HFFc6 (cell line): ENCODE results near the gene CDK14. TPM values are rescaled to one million over a fixed set of nuclear protein-coding genes. Genes with fewer than 3 reads are reported as not detected.

ENCODE experiments used
- DNase-seq: peaks from one replicate; pipeline ENCODE4 v3.0.0-alpha.2; 2018
- H3K27ac Mint-ChIP-seq: 2 replicates; pipeline ENCODE4 v1.8.0; 2020; ENCODE audit warnings: mild to moderate bottlenecking, mixed read lengths
- H3K27me3 Mint-ChIP-seq: 2 replicates; pipeline ENCODE4 v1.8.0; 2021; ENCODE audit warnings: mild to moderate bottlenecking, moderate library complexity, mixed read lengths; ENCODE audit not compliant: insufficient read depth
- H3K36me3 Mint-ChIP-seq: 2 replicates; pipeline ENCODE4 v1.8.0; 2021; ENCODE audit warnings: low read depth, mixed read lengths
- H3K4me1 Mint-ChIP-seq: 2 replicates; pipeline ENCODE4 v1.8.0; 2020; ENCODE audit warnings: low read depth, mixed read lengths
- H3K4me3 Mint-ChIP-seq: 2 replicates; pipeline ENCODE4 v1.8.0; 2020; ENCODE audit warnings: mild to moderate bottlenecking, moderate library complexity, mixed read lengths
- H3K9me3 Mint-ChIP-seq: 2 replicates; pipeline ENCODE4 v1.8.0; 2020; ENCODE audit warnings: mild to moderate bottlenecking, mixed read lengths
- total RNA-seq, 6 experiments: library from RNA; stranded (reverse); fragmentation: NEBNext Ultra II Directional; extraction: Animal tissue kit (Norgen Biotek cat#: 25700); gene quantifications; 2 replicates in 1 of 6; 3 replicates in 5 of 6; pipeline ENCODE4 v1.2.3, GENCODE V29; 2021
- TF ChIP-seq, protein P1 (sequence below): fragments of 200-600 bp; sonication (generic); IDR thresholded peaks from 2 replicates; pipeline ENCODE4 v1.5.0; 2021; ENCODE audit warnings: antibody characterized with exemption, mild to moderate bottlenecking

Gene CDK14
- total RNA-seq, 6 experiments from 2014 or later, result 18.4 to 28.6 (median 27.2) TPM

DNA sequence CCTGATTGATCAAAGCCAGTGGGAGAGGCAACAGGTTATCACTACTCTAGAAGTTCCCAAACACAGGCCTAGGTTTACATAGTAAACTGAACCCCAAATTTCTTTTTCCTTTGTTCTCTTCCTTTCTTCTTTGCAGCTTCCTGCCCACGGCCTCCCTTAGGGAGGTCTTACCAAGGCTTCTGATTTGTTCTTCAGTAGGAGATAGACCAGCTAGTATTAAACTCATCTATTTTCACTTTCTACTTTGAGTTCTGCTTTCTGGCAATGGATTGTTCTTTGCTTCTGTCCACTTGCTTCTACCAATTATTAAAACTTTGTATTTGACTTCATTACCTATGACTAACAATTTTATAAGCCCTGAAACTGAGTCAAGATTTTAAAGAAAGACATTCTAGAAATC lies 417.0 kb downstream of the CDK14 start:
- peaks cover 4% of the 10 kb centered on the region; the same call in 1 of the 2 replicates for H3K36me3 Mint-ChIP-seq
- no peak for DNase-seq
- H3K27me3 Mint-ChIP-seq, result no peaks in the 10 kb centered on the region
- H3K27ac Mint-ChIP-seq, result no peak overlapping the region
- H3K4me1 Mint-ChIP-seq, result peaks cover 7% of the 10 kb centered on the region
- no peaks in the 10 kb centered on the region for H3K9me3 Mint-ChIP-seq
- TF ChIP-seq, protein P1, sequence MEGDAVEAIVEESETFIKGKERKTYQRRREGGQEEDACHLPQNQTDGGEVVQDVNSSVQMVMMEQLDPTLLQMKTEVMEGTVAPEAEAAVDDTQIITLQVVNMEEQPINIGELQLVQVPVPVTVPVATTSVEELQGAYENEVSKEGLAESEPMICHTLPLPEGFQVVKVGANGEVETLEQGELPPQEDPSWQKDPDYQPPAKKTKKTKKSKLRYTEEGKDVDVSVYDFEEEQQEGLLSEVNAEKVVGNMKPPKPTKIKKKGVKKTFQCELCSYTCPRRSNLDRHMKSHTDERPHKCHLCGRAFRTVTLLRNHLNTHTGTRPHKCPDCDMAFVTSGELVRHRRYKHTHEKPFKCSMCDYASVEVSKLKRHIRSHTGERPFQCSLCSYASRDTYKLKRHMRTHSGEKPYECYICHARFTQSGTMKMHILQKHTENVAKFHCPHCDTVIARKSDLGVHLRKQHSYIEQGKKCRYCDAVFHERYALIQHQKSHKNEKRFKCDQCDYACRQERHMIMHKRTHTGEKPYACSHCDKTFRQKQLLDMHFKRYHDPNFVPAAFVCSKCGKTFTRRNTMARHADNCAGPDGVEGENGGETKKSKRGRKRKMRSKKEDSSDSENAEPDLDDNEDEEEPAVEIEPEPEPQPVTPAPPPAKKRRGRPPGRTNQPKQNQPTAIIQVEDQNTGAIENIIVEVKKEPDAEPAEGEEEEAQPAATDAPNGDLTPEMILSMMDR, result no peak
- no peak overlapping the region for H3K4me3 Mint-ChIP-seq

DNA sequence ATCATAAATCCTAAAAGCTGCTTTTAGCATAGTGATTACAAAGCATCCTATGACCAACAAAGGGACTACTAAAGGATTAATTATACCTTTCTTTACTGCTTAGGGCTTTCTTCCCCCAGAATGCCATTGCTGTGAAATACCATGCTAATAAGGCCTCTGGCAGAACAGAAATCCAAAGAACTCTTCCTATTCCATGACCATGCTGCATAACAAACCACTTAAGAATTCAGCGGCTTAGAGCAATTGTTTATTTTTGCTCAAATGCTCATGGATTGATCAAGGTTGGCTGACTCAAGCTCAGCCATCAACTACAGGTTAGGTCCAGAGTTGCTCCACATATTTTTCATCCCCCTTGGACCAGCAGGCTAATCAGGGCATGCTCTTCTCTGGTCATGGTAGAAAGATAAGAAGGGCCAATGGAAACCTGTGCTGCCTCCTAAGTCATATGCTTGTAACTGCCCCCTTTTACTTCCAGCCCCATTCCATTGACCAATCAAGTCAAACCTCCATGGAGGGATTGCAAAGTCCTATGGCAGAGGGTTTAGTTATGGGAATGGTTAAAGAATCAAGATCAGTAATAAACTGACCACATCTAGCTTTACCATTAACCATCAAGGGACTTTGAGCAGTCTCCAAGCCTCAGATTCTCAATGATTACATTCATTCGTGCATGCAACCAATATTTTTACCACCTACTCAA lies 423.7 kb downstream of the CDK14 start:
- no peak for DNase-seq
- TF ChIP-seq, protein P1, result no peak
- Mint-ChIP-seq H3K27ac (no peak overlapping the region), H3K4me1 (peaks cover 12% of the 10 kb centered on the region), H3K9me3 (no peaks in the 10 kb centered on the region), H3K36me3 (peaks cover 9% of the 10 kb centered on the region), H3K27me3 (peaks cover 1% of the 10 kb centered on the region; the same call in 1 of the 2 replicates), H3K4me3 (no peak overlapping the region)

- DNase-seq, result no peak
- H3K27me3 Mint-ChIP-seq, result peaks cover 1% of the 10 kb centered on the region; the same call in 1 of the 2 replicates
- peaks cover 5% of the 10 kb centered on the region for H3K36me3 Mint-ChIP-seq
- TF ChIP-seq, protein P1, result no peak
- H3K4me1 Mint-ChIP-seq, result peaks cover 12% of the 10 kb centered on the region
- H3K4me3 Mint-ChIP-seq, result no peak overlapping the region
- H3K9me3 Mint-ChIP-seq, result no peaks in the 10 kb centered on the region
- H3K27ac Mint-ChIP-seq, result no peak overlapping the region
Observed at GRCh38 chr7:91020636-91021385, 424.7 kb downstream of the CDK14 start.

GRCh38 chr7:91021956-91022355 lies 425.8 kb downstream of the CDK14 start:
- H3K4me3 Mint-ChIP-seq, result no peak overlapping the region
- peaks cover 1% of the 10 kb centered on the region; the same call in 1 of the 2 replicates for H3K27me3 Mint-ChIP-seq
- no peak overlapping the region for H3K27ac Mint-ChIP-seq
- H3K36me3 Mint-ChIP-seq, result peaks cover 5% of the 10 kb centered on the region; the same call in 1 of the 2 replicates
- TF ChIP-seq, protein P1, result no peak
- H3K9me3 Mint-ChIP-seq, result no peaks in the 10 kb centered on the region
- DNase-seq, result no peak
- H3K4me1 Mint-ChIP-seq, result peaks cover 12% of the 10 kb centered on the region

DNA sequence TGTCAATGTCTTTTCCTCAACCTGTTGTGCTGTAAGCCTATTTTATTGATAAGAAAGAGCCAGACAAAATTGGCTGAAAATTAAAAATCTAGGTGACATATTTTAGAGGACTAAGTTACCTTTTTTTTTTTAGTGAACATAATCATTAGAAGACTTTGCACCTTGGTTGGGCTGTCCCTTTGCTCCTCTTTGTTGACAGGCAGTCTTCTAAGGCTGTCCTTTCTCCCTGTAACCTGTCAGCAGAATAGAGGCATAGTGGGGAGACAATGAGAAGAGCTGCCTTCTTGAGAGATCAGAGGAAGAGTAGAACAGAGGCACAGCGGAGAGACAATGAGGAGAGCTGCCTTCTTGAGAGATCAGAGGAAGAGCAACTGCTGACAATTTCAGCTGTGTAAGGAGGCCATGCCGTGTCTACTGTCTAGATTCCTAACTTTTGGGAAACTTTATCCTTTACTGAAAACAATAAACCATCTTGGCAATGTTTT lies 429.8 kb downstream of the CDK14 start:
- Mint-ChIP-seq H3K27me3 (no peaks in the 10 kb centered on the region; the same call in 1 of the 2 replicates), H3K4me1 (peaks cover 1% of the 10 kb centered on the region; the same call in 1 of the 2 replicates), H3K9me3 (no peaks in the 10 kb centered on the region), H3K4me3 (no peak overlapping the region), H3K27ac (no peak overlapping the region), H3K36me3 (no peaks in the 10 kb centered on the region)
- TF ChIP-seq, protein P1, result no peak
- no peak for DNase-seq
